GM12878 (cell line): ENCODE data around the gene KCTD19. TPM values are rescaled to one million over a fixed set of nuclear protein-coding genes. Genes with fewer than 3 reads are reported as not detected.

Experiments
- ATAC-seq: fragments of 200-7000 bp; cut with Tn5 transposase; 3 replicates; pipeline ENCODE4 v1.9.1; 2020; ENCODE audit warnings: mild to moderate bottlenecking, moderate library complexity
- BruUV-seq: library from RNA; stranded (reverse); fragments of 400-500 nt; replicated peaks from 2 replicates; lab custom pipeline; 2021; lab: Mats Ljungman, UMichigan
- CTCF ChIA-PET: fragments of 300-600 bp; sonication (Branson Sonifier 250); formaldehyde crosslinking; extraction: SDS; loops from one replicate; lab custom pipeline; 2021; ENCODE audit warnings: inconsistent platforms; lab: Yijun Ruan, JAX
- POLR2A ChIA-PET: fragments of 350-600 bp; formaldehyde crosslinking; extraction: SDS; loops from one replicate; lab custom pipeline; 2021; ENCODE audit warnings: inconsistent platforms; lab: Charles Lee
- RAD21 ChIA-PET: fragments of 300-600 bp; sonication (Branson Sonifier 250); formaldehyde crosslinking; loops from one replicate; lab custom pipeline; 2023; ENCODE audit warnings: antibody characterized with exemption; ENCODE audit not compliant: unreplicated experiment; lab: Charles Lee
- SMC1A ChIA-PET: fragments of 300-600 bp; sonication (Branson Sonifier 250); formaldehyde crosslinking; loops from one replicate; lab custom pipeline; 2023; ENCODE audit not compliant: unreplicated experiment, uncharacterized antibody; lab: Charles Lee
- DNase-seq: peaks from one replicate; pipeline ENCODE4 v3.0.0-alpha.2; 2011; ENCODE audit warnings: low read depth, low spot score
- FAIRE-seq: peaks from 3 replicates; lab custom pipeline; 2011; peaks lifted over from hg19 to GRCh38; lab: Jason Lieb, UNC
- H2AFZ ChIP-seq: 2 replicates; pipeline ENCODE4 v1.6.0; 2011; ENCODE audit warnings: low read depth, low read length, control low read depth; ENCODE audit not compliant: control insufficient read depth
- H3K27ac ChIP-seq: 2 replicates; pipeline ENCODE4 v1.5.1; 2011; ENCODE audit warnings: control low read depth; ENCODE audit not compliant: control insufficient read depth, insufficient read depth
- H3K27me3 ChIP-seq, 2 experiments: replicated peaks in 1 of 2; 2 replicates each; pipeline versions ENCODE4 v1.6.0 to v1.6.1; 2011; ENCODE audit warnings: low read length in 1 of 2; ENCODE audit not compliant: control insufficient read depth in 2 of 2, insufficient read depth in 2 of 2
- H3K36me3 ChIP-seq, 2 experiments: 2 replicates each; pipeline ENCODE4 v1.5.1; 2011; ENCODE audit warnings: low read length in 1 of 2; ENCODE audit not compliant: control insufficient read depth in 2 of 2, insufficient read depth in 2 of 2
- H3K4me1 ChIP-seq: 2 replicates; pipeline ENCODE4 v1.6.1; 2011; ENCODE audit warnings: mild to moderate bottlenecking, low read length, moderate library complexity, mixed read lengths; ENCODE audit not compliant: control insufficient read depth, insufficient read depth
- H3K4me2 ChIP-seq: 2 replicates; pipeline ENCODE4 v1.6.0; 2011; ENCODE audit warnings: control low read depth; ENCODE audit not compliant: control insufficient read depth, insufficient read depth
- H3K4me3 ChIP-seq: fragments of 200-600 bp; sonication (generic); 2 replicates; pipeline ENCODE4 v1.5.1; 2016
- H3K79me2 ChIP-seq: 2 replicates; pipeline ENCODE4 v1.6.0; 2011; ENCODE audit warnings: low read length; ENCODE audit not compliant: control insufficient read depth, insufficient read depth
- H3K9ac ChIP-seq: 2 replicates; pipeline ENCODE4 v1.8.0; 2011; ENCODE audit warnings: low read length, control low read depth, mixed read lengths; ENCODE audit not compliant: control insufficient read depth, insufficient read depth
- H3K9me3 ChIP-seq: replicated peaks from 3 replicates; pipeline ENCODE4 v1.5.1; 2011; ENCODE audit warnings: mild to moderate bottlenecking, low read length; ENCODE audit not compliant: control insufficient read depth, insufficient read depth
- H4K20me1 ChIP-seq: 2 replicates; pipeline ENCODE4 v1.6.0; 2011; ENCODE audit not compliant: control insufficient read depth, insufficient read depth
- ATF3 ChIP-seq: IDR thresholded peaks from 2 replicates; pipeline ENCODE4 v1.6.1; 2011; ENCODE audit warnings: low read depth, mild to moderate bottlenecking, low read length, moderate library complexity, borderline replicate concordance; ENCODE audit errors: extremely low read depth
- BHLHE40 ChIP-seq, 2 experiments: fragments of 450-650 bp in 1 of 2; IDR thresholded peaks; 2 replicates each; pipeline ENCODE4 v1.6.1; 2011 to 2017; ENCODE audit warnings: low read depth in 2 of 2, borderline replicate concordance in 1 of 2, improper control_type of control experiment in 1 of 2, low read length in 1 of 2, mild to moderate bottlenecking in 1 of 2
- BRCA1 ChIP-seq: IDR thresholded peaks from 2 replicates; pipeline ENCODE4 v1.6.1; 2011; ENCODE audit warnings: low read depth, low read length, improper control_type of control experiment
- CBFB ChIP-seq: IDR thresholded peaks from 2 replicates; pipeline ENCODE4 v1.6.1; 2016; ENCODE audit warnings: antibody characterized with exemption, low read depth
- CBX5 ChIP-seq: sonication (generic); IDR thresholded peaks from 2 replicates; pipeline ENCODE4 v1.6.1; 2016; ENCODE audit warnings: low read depth, moderate library complexity, mild to moderate bottlenecking, inconsistent platforms
- EZH2 ChIP-seq: IDR thresholded peaks from 2 replicates; pipeline ENCODE4 v1.6.1; 2012; ENCODE audit warnings: low read depth, mild to moderate bottlenecking, control low read depth, inconsistent platforms, low read length, borderline replicate concordance; ENCODE audit not compliant: control insufficient read depth
- HDAC6 ChIP-seq: fragments of 200-600 bp; sonication (generic); IDR thresholded peaks from one replicate; pipeline ENCODE4 v1.8.0; 2017; ENCODE audit warnings: antibody characterized with exemption; ENCODE audit not compliant: unreplicated experiment
- KDM1A ChIP-seq: fragments of 200-600 bp; sonication (generic); IDR thresholded peaks from 2 replicates; pipeline ENCODE4 v1.6.1; 2016; ENCODE audit warnings: borderline replicate concordance
- MEF2A ChIP-seq: IDR thresholded peaks from 2 replicates; pipeline ENCODE4 v1.6.1; 2011; ENCODE audit warnings: low read depth, mild to moderate bottlenecking, low read length, moderate library complexity; ENCODE audit not compliant: insufficient read depth
- NFYA ChIP-seq: IDR thresholded peaks from 2 replicates; pipeline ENCODE4 v1.6.1; 2011; ENCODE audit warnings: low read depth, mild to moderate bottlenecking, low read length, improper control_type of control experiment, borderline replicate concordance
- NR2C1 ChIP-seq: fragments of 450-650 bp; IDR thresholded peaks from 2 replicates; pipeline ENCODE4 v1.6.1; 2017; ENCODE audit warnings: antibody characterized with exemption, mild to moderate bottlenecking, moderate library complexity
- NRF1 ChIP-seq: conservative IDR thresholded peaks from 2 replicates; pipeline ENCODE4 v1.6.1; 2011; ENCODE audit warnings: mild to moderate bottlenecking, low read depth, low read length, improper control_type of control experiment
- RAD51 ChIP-seq: fragments of 450-650 bp; IDR thresholded peaks from 2 replicates; pipeline ENCODE4 v1.6.1; 2016; ENCODE audit warnings: moderate library complexity, mild to moderate bottlenecking, inconsistent platforms
- SIN3A ChIP-seq: IDR thresholded peaks from 2 replicates; pipeline ENCODE4 v1.6.1; 2012; ENCODE audit warnings: low read depth, low read length, improper control_type of control experiment
- SMAD5 ChIP-seq: IDR thresholded peaks from 2 replicates; pipeline ENCODE4 v1.6.1; 2016; ENCODE audit warnings: antibody characterized with exemption, low read depth
- USF2 ChIP-seq: IDR thresholded peaks from 2 replicates; pipeline ENCODE4 v1.6.1; 2011; ENCODE audit warnings: low read depth, low read length, improper control_type of control experiment, borderline replicate concordance
- ZNF217 ChIP-seq: fragments of 450-650 bp; IDR thresholded peaks from 2 replicates; pipeline ENCODE4 v1.6.1; 2017; ENCODE audit warnings: antibody characterized with exemption, mild to moderate bottlenecking
- WGBS: methylation state at CpG from one replicate; pipeline ENCODE4 v1.1.6; 2016; ENCODE audit warnings: low lambda C conversion rate; ENCODE audit not compliant: insufficient replicate concordance, insufficient coverage; ENCODE audit errors: missing lambda C conversion rate; 5-methylcytosine and 5-hydroxymethylcytosine counted together
- in situ Hi-C: fragments of 300-500 bp; cut with MboI; formaldehyde crosslinking; loops from 9 replicates; pipeline ENCODE4 v1.14.3; 2018; ENCODE audit warnings: mixed read lengths
- intact Hi-C: fragments of 100-400 bp; cut with micrococcal nuclease; formaldehyde crosslinking; loops from one replicate; pipeline ENCODE4 v1.14.2; 2022; ENCODE audit not compliant: unreplicated experiment
- polyA plus RNA-seq, 11 experiments: library from polyadenylated mRNA; depleted of rRNA in 4 of 11; unstranded in 6 of 11; stranded (reverse) in 5 of 11; fragments of >200 nt; fragmentation: Nextera tagmentation in 4 of 11; fragmentation: Illumina TruSeq in 1 of 11; extraction: Ambion mirVana in 4 of 11; extraction: Trizol in 1 of 11; gene quantifications; 1 replicate in 1 of 11; 2 replicates in 10 of 11; pipeline versions ENCODE4 v1.2.1 to v1.2.3, GENCODE V29; 2011 to 2016; ENCODE audit warnings: inconsistent platforms in 2 of 11, missing spikeins in 2 of 11, low read depth in 1 of 11
- total RNA-seq, 4 experiments: library from RNA; depleted of rRNA in 3 of 4; stranded (reverse); fragments of >200 nt in 3 of 4; fragmentation: Illumina TruSeq in 1 of 4; extraction: Trizol in 1 of 4; gene quantifications; 2 replicates each; pipeline versions ENCODE4 v1.2.1 to v1.2.3, GENCODE V29; 2013 to 2021
- TF ChIP-seq, protein P1 (sequence below): IDR thresholded peaks from 2 replicates; pipeline ENCODE4 v1.6.1; 2012; ENCODE audit warnings: mild to moderate bottlenecking, low read depth, low read length

The KCTD19 gene
- total and polyA plus RNA-seq, 10 of the 15 experiments (the other 5 are each of a cell fraction or from before 2014, with no cell fraction given) = 1.6 to 8.9 (median 3.9) TPM

GRCh38 chr16:67245674-67246080, 80.9 kb downstream of the KCTD19 start:
- no peaks in the 10 kb centered on the region for H3K9me3 ChIP-seq
- peak overlapping the region; percentile 55 for H2AFZ ChIP-seq
- H4K20me1 ChIP-seq = no peaks in the 10 kb centered on the region
- H3K9ac ChIP-seq = peak overlapping the region; percentile 82
- WGBS = under 1% methylated on average over 8 of the region's 8 CpGs
- H3K4me1 ChIP-seq = peaks cover 39% of the 10 kb centered on the region
- no peaks in the 10 kb centered on the region; a peak in 1 of 4 replicates for H3K36me3 ChIP-seq
- SMC1A ChIA-PET = interaction anchor here (1.1 to 4.1 kb wide), 6 partner anchors 8 to 75 kb away, joined by 3 to 21 read pairs (median 6); partner anchors contain the start of genes E2F4, NOL3 and TMEM208
- no peak for DNase-seq
- intact Hi-C loops (loop anchor here (2.0 kb wide), 2 partner anchors 53 to 61 kb away; partner anchors contain the start of gene E2F4), in situ Hi-C loops (no loop called here)
- RAD21 ChIA-PET = interaction anchor here (0.8 to 4.6 kb wide), 8 partner anchors 9 to 318 kb away, joined by 3 to 35 read pairs (median 4); partner anchors contain the start of genes ATP6V0D1, E2F4 and TMEM208
- CTCF ChIA-PET = interaction anchor here (0.7 to 4.9 kb wide), 11 partner anchors 15 to 293 kb away, joined by 3 to 29 read pairs (median 3); partner anchors contain the start of genes FBXL8, TMEM208 and TRADD
- peak overlapping the region; percentile 97 for H3K4me3 ChIP-seq
- peaks cover 39% of the 10 kb centered on the region for H3K79me2 ChIP-seq
- no peaks in the 10 kb centered on the region; a peak in 1 of 4 replicates for H3K27me3 ChIP-seq
- H3K4me2 ChIP-seq = peak overlapping the region; percentile 99
- no TSS peak for BruUV-seq
- peak overlapping the region; percentile 98 for H3K27ac ChIP-seq
- ATAC-seq = no peak
- FAIRE-seq = no peak
- POLR2A ChIA-PET = interaction anchor here (0.7 to 8.0 kb wide), 6 partner anchors 19 to 316 kb away, joined by 3 to 100 read pairs (median 4); partner anchors contain the start of genes FBXL8, TMEM208 and TRADD
- TF ChIP-seq ATF3 (no peak), CBX5 (no peak), SMAD5 (no peak), BHLHE40 (IDR thresholded peaks at IDR 0.05; ENCODE audit: borderline replicate concordance in 1 of 2, low read depth in 2 of 2, low read length in 1 of 2) (peak in 1 of 2 experiments; percentile 72; a peak in 2 of 4 replicates), SIN3A (no peak), CBFB (no peak), ZNF217 (no peak), MEF2A (no peak), NR2C1 (no peak), KDM1A (no peak), HDAC6 (no peak), RAD51 (peak; percentile 78; the same call in 1 of the 2 replicates), EZH2 (no peak), BRCA1 (no peak), NRF1 (0 out of 2 replicates have a peak, but pooled peaks have one; percentile 3), USF2 (peak; percentile 57), NFYA (no peak)
- TF ChIP-seq, protein P1, sequence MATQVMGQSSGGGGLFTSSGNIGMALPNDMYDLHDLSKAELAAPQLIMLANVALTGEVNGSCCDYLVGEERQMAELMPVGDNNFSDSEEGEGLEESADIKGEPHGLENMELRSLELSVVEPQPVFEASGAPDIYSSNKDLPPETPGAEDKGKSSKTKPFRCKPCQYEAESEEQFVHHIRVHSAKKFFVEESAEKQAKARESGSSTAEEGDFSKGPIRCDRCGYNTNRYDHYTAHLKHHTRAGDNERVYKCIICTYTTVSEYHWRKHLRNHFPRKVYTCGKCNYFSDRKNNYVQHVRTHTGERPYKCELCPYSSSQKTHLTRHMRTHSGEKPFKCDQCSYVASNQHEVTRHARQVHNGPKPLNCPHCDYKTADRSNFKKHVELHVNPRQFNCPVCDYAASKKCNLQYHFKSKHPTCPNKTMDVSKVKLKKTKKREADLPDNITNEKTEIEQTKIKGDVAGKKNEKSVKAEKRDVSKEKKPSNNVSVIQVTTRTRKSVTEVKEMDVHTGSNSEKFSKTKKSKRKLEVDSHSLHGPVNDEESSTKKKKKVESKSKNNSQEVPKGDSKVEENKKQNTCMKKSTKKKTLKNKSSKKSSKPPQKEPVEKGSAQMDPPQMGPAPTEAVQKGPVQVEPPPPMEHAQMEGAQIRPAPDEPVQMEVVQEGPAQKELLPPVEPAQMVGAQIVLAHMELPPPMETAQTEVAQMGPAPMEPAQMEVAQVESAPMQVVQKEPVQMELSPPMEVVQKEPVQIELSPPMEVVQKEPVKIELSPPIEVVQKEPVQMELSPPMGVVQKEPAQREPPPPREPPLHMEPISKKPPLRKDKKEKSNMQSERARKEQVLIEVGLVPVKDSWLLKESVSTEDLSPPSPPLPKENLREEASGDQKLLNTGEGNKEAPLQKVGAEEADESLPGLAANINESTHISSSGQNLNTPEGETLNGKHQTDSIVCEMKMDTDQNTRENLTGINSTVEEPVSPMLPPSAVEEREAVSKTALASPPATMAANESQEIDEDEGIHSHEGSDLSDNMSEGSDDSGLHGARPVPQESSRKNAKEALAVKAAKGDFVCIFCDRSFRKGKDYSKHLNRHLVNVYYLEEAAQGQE = no peak
